Fibroblast of pulmonary artery (primary cell): Measurements from ENCODE around the gene TP53INP2.

Source experiments
- DNase-seq: peaks from one replicate; pipeline ENCODE4 v3.0.0-alpha.2; 2010; ENCODE audit warnings: low read depth
- H3K4me3 ChIP-seq: replicated peaks from 2 replicates; pipeline ENCODE4 v1.5.1; 2011; ENCODE audit warnings: low read depth, mild to moderate bottlenecking, control low read depth, low read length, moderate library complexity
- CTCF ChIP-seq: IDR thresholded peaks from 2 replicates; pipeline ENCODE4 v1.5.1; 2011; ENCODE audit warnings: mild to moderate bottlenecking, control low read depth, low read length, inconsistent platforms; ENCODE audit errors: missing control alignments

The TP53INP2 gene

GRCh38 chr20:34736106-34736735 is 32.1 kb downstream of the TP53INP2 start:
- H3K4me3 ChIP-seq: no peak overlapping the region
- DNase-seq: no peak
- no peak for TF ChIP-seq CTCF

GRCh38 chr20:34743039-34743438 is 38.9 kb downstream of the TP53INP2 start:
- no peak for DNase-seq
- no peak for TF ChIP-seq CTCF
- no peak overlapping the region for H3K4me3 ChIP-seq

DNA sequence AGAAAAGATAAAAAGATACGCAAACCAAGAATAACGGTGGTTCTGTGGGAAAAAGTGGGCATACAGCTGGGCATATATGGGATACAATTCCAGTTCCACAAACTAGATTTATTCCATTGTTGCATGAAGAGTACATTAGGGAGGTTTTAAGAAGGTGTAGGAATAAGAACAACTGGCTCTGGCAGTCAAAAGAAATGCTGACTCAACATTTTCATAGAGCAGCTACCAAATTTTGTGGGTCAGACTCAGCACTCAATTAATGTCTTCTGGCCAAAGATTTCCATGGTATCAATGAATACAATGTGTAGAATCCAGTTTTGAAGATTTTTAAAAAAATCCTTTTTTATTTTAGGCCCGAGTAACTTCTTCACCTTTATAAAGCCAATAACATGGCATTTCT is 40.2 kb downstream of the TP53INP2 start:
- DNase-seq: no peak
- TF ChIP-seq CTCF: no peak
- no peak overlapping the region for H3K4me3 ChIP-seq

DNA sequence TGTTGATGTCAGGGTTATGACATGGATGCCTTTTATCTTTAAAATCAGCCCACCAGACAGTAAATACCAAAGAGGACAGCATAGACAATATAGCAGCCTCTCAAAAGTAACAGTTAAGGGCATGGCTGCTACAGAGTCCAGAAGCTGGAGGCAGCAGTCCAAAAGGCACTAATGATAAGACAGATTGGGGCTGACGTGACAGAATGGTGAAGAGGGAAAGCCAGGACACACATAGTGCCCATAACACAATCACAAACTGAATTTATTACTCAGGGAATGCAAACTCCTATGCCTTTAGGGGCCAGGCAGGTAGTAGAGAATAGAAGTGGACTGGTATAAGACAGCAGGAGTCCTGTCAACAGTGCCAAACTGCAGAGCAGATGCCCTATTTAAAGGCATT is 40.7 kb downstream of the TP53INP2 start:
- TF ChIP-seq CTCF: no peak
- DNase-seq: no peak
- no peak overlapping the region for H3K4me3 ChIP-seq

- no peak for DNase-seq
- H3K4me3 ChIP-seq: no peak overlapping the region
- no peak for TF ChIP-seq CTCF
Measured at GRCh38 chr20:34746674-34747073, 42.5 kb downstream of the TP53INP2 start.

GRCh38 chr20:34747479-34747878 is 43.3 kb downstream of the TP53INP2 start:
- TF ChIP-seq CTCF: no peak
- H3K4me3 ChIP-seq: no peak overlapping the region
- no peak for DNase-seq

- TF ChIP-seq CTCF: no peak
- no peak for DNase-seq
- H3K4me3 ChIP-seq: no peak overlapping the region
Measured at GRCh38 chr20:34748709-34749108, 44.6 kb downstream of the TP53INP2 start.
